HepG2 (cell line): ENCODE measurements around the gene COL25A1. TPM values are rescaled to one million over a fixed set of nuclear protein-coding genes. Genes with fewer than 3 reads are reported as not detected.

Experiments used
- ATAC-seq: fragments of 200-7000 bp; cut with Tn5 transposase; 3 replicates; pipeline ENCODE4 v1.9.1; 2020; ENCODE audit warnings: mild to moderate bottlenecking, moderate library complexity
- BruUV-seq: library from RNA; stranded (reverse); fragments of 400-500 nt; replicated peaks from 2 replicates; lab custom pipeline; 2021; lab: Mats Ljungman, UMichigan
- CTCF ChIA-PET: fragments of 300-600 bp; formaldehyde crosslinking; extraction: SDS; loops from one replicate; lab custom pipeline; 2021; ENCODE audit warnings: low total read pairs, inconsistent platforms, low intra/inter-chr PET ratio; lab: Yijun Ruan, JAX
- POLR2A ChIA-PET: fragments of 350-600 bp; sonication (Branson Sonifier 250); formaldehyde crosslinking; loops from one replicate; lab custom pipeline; 2020; ENCODE audit warnings: antibody characterized with exemption, inconsistent platforms; lab: Yijun Ruan, JAX
- DNase-seq: peaks from one replicate; pipeline ENCODE4 v3.0.0-alpha.2; 2015; ENCODE audit warnings: low spot score
- FAIRE-seq: peaks from 3 replicates; lab custom pipeline; 2011; peaks lifted over from hg19 to GRCh38; lab: Jason Lieb, UNC
- H2AFZ ChIP-seq: one replicate; pipeline ENCODE4 v1.6.1; 2011; ENCODE audit warnings: low read length, inconsistent platforms
- H3K27ac ChIP-seq: fragments of 300-600 bp; 3 replicates; pipeline ENCODE4 v1.8.0; 2011; ENCODE audit warnings: mixed run types, mild to moderate bottlenecking, mixed read lengths, low read length, inconsistent platforms; ENCODE audit not compliant: insufficient read depth; ENCODE audit errors: extremely low read length
- H3K27me3 ChIP-seq, 2 experiments: fragments of 200-600 bp in 1 of 2; 2 replicates in 1 of 2; 3 replicates in 1 of 2; pipeline versions ENCODE4 v1.6.0 to v1.8.0; 2011; ENCODE audit warnings: low read length in 2 of 2, mild to moderate bottlenecking in 2 of 2, moderate library complexity in 2 of 2, inconsistent platforms in 1 of 2; ENCODE audit not compliant: insufficient read depth in 2 of 2, control insufficient read depth in 1 of 2
- H3K36me3 ChIP-seq, 2 experiments: fragments of 200-600 bp in 1 of 2; replicated peaks in 1 of 2; 2 replicates in 1 of 2; 3 replicates in 1 of 2; pipeline versions ENCODE4 v1.5.1 to v1.8.0; 2011; ENCODE audit warnings: low read length in 2 of 2, inconsistent platforms in 1 of 2; ENCODE audit not compliant: insufficient read depth in 2 of 2, control insufficient read depth in 1 of 2
- H3K4me1 ChIP-seq: 2 replicates; pipeline ENCODE4 v1.5.1; 2012; ENCODE audit warnings: low read length, inconsistent platforms; ENCODE audit not compliant: insufficient read depth
- H3K4me2 ChIP-seq: 2 replicates; pipeline ENCODE4 v1.6.0; 2011; ENCODE audit warnings: low read depth, low read length, inconsistent platforms
- H3K4me3 ChIP-seq, 3 experiments: fragments of 200-600 bp in 1 of 3; sonication (generic), shearing (Covaris generic) in 1 of 3; replicated peaks in 1 of 3; 2 replicates each; pipeline ENCODE4 v1.5.1; 2011 to 2016; ENCODE audit warnings: low read length in 3 of 3, inconsistent platforms in 2 of 3, low read depth in 2 of 3, mild to moderate bottlenecking in 2 of 3, control low read depth in 1 of 3, mixed read lengths in 1 of 3; ENCODE audit not compliant: insufficient read depth in 1 of 3
- H3K79me2 ChIP-seq: one replicate; pipeline ENCODE4 v1.6.1; 2011; ENCODE audit warnings: low read length, inconsistent platforms; ENCODE audit not compliant: insufficient read depth
- H3K9ac ChIP-seq: 2 replicates; pipeline ENCODE4 v1.6.0; 2011; ENCODE audit warnings: mild to moderate bottlenecking, low read depth, low read length, inconsistent platforms; ENCODE audit not compliant: insufficient read depth
- H3K9me3 ChIP-seq: 2 replicates; pipeline ENCODE4 v1.5.1; 2012; ENCODE audit warnings: mild to moderate bottlenecking, low read length
- H4K20me1 ChIP-seq: 2 replicates; pipeline ENCODE4 v1.6.0; 2011; ENCODE audit warnings: inconsistent platforms, mild to moderate bottlenecking, low read length, moderate library complexity; ENCODE audit not compliant: insufficient read depth
- GPN1 ChIP-seq: sonication (generic); formaldehyde crosslinking; IDR thresholded peaks from 2 replicates; pipeline ENCODE4 v1.5.1; 2020; ENCODE audit warnings: missing genetic modification reagents, borderline replicate concordance
- KAT8 ChIP-seq: IDR thresholded peaks from 2 replicates; pipeline ENCODE4 v1.6.1; 2016; ENCODE audit warnings: missing genetic modification reagents, missing compliant biosample characterization
- MED8 ChIP-seq: sonication (generic); formaldehyde crosslinking; IDR thresholded peaks from 2 replicates; pipeline ENCODE4 v1.8.1; 2023; ENCODE audit warnings: mild to moderate bottlenecking, missing genetic modification reagents; ENCODE audit not compliant: insufficient replicate concordance
- THAP11 ChIP-seq: IDR thresholded peaks from 2 replicates; pipeline ENCODE4 v1.6.1; 2016; ENCODE audit warnings: missing biosample characterization, missing genetic modification reagents
- ZNF12 ChIP-seq: sonication (generic); formaldehyde crosslinking; IDR thresholded peaks from 2 replicates; pipeline ENCODE4 v1.5.0; 2020; ENCODE audit warnings: missing genetic modification reagents
- ZNF296 ChIP-seq: sonication (generic); formaldehyde crosslinking; conservative IDR thresholded peaks from 2 replicates; pipeline ENCODE4 v1.5.0; 2020; ENCODE audit warnings: mild to moderate bottlenecking, missing genetic modification reagents
- ZNF646 ChIP-seq: sonication (generic); formaldehyde crosslinking; IDR thresholded peaks from 2 replicates; pipeline ENCODE4 v1.9.0; 2021; ENCODE audit warnings: mild to moderate bottlenecking, missing genetic modification reagents
- ZNF652 ChIP-seq: IDR thresholded peaks from 2 replicates; pipeline ENCODE4 v1.6.1; 2016; ENCODE audit warnings: low read depth, borderline replicate concordance
- ZNF788 ChIP-seq: sonication (generic); formaldehyde crosslinking; IDR thresholded peaks from 2 replicates; pipeline ENCODE4 v1.5.0; 2020; ENCODE audit warnings: mild to moderate bottlenecking, missing genetic modification reagents, borderline replicate concordance
- WGBS: methylation state at CpG from one replicate; pipeline ENCODE4 v1.1.6; 2017; ENCODE audit warnings: low lambda C conversion rate; 5-methylcytosine and 5-hydroxymethylcytosine counted together
- in situ Hi-C: cut with HindIII; loops from 2 replicates; pipeline ENCODE4 v1.10.0; 2017; ENCODE audit warnings: low pct_unique_long_range_greater_than_20kb; ENCODE audit not compliant: extremely low pct_ligation_motif_present
- intact Hi-C: fragments of 100-400 bp; cut with micrococcal nuclease; formaldehyde crosslinking; loops from one replicate; pipeline ENCODE4 v1.10.0; 2022; ENCODE audit not compliant: unreplicated experiment
- polyA plus RNA-seq, 8 experiments: library from polyadenylated mRNA; depleted of rRNA in 3 of 8; stranded (reverse) in 7 of 8; unstranded in 1 of 8; fragments of >200 nt; fragmentation: Illumina TruSeq in 4 of 8; extraction: Trizol in 4 of 8; gene quantifications; 2 replicates each; pipeline versions ENCODE4 v1.2.1 to v1.2.3, GENCODE V29; 2011 to 2016; ENCODE audit warnings: low read depth in 4 of 8, missing spikeins in 1 of 8, mixed read lengths in 1 of 8; ENCODE audit not compliant: insufficient read depth in 1 of 8
- total RNA-seq, 5 experiments: library from RNA; depleted of rRNA; stranded (reverse); fragments of >200 nt; fragmentation: Illumina TruSeq; extraction: Trizol; gene quantifications; 2 replicates each; pipeline ENCODE4 v1.2.3, GENCODE V29; 2016; ENCODE audit warnings: low read depth in 1 of 5

COL25A1 gene
- total and polyA plus RNA-seq, 2 of the 13 experiments (the other 11 are each of a cell fraction or from before 2014, with no cell fraction given), result not detected

DNA sequence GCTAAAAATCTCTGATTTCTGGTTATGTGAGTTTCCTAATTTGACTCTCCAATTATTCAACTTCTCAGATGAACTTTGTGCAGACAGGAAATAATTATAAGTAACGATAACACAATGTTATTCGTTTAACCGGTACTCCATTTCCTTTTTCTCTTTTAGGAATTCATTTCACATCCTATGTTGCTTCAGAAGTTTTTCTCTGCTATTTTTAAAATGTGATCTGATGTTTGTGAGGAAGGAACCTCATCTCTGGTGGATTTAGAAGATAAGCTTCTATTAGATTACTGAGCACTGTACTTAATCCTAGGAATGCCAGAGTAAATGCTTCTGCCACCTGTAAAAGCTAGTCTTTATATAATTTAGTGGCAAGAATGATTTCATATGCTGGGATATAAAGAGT lies 423.7 kb downstream of the COL25A1 start (continued):
- TF ChIP-seq ZNF646 (CRISPR knock-in tag) (no peak), KAT8 (no peak), ZNF296 (CRISPR knock-in tag) (no peak), GPN1 (CRISPR knock-in tag) (no peak), THAP11 (no peak), MED8 (CRISPR knock-in tag) (no peak), ZNF12 (CRISPR knock-in tag) (no peak), ZNF788 (CRISPR knock-in tag) (no peak)

DNA sequence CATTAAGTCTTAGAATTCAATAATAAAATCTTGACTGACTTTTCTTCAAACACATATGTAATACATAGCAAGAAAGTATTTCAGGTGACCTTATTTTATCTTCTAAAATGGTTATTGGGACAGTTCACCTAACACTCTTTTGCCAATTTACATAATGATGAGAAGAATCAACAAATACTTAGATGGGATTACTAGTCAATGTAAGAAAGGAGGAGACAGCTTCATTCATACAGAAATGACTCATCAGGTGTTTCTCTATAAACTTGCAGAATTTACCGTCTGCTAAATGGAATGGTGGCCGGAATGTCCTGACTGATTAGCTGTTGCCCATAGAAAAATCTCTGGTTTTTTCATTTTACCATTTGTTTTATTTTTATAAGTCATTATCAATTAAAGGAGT lies 424.6 kb downstream of the COL25A1 start:
- CTCF ChIA-PET, result no interaction called here
- BruUV-seq, result no TSS peak
- POLR2A ChIA-PET, result no interaction called here

More for the DNA sequence above, 424.6 kb downstream of the COL25A1 start:
- Histone ChIP-seq H3K36me3 (no peaks in the 10 kb centered on the region), H3K27ac (no peak overlapping the region), H3K9ac (no peak overlapping the region), H3K9me3 (no peaks in the 10 kb centered on the region), H3K4me3 (no peak overlapping the region), H3K4me2 (no peak overlapping the region), H3K79me2 (no peaks in the 10 kb centered on the region), H3K27me3 (no peaks in the 10 kb centered on the region; a peak in 1 of 5 replicates), H2AFZ (no peak overlapping the region), H3K4me1 (no peaks in the 10 kb centered on the region), H4K20me1 (no peaks in the 10 kb centered on the region)
- TF ChIP-seq ZNF652 (CRISPR knock-in tag), result no peak
- no peak for FAIRE-seq
- WGBS, result 0% methylated on average over 2 of the region's 2 CpGs
- in situ Hi-C loops, result no loop called here
- DNase-seq, result no peak
- no peak for ATAC-seq
- intact Hi-C loops, result no loop called here
